MCF 10A (cell line): ENCODE data around the gene PARD3B. TPM values are rescaled to one million over a fixed set of nuclear protein-coding genes. Genes with fewer than 3 reads are reported as not detected.
"Not testable (repeated sequence)": the region's sequence is repeated elsewhere in the genome, so short reads cannot be mapped to it uniquely, and the experiment has no call there.

ENCODE experiments used
- BruUV-seq: library from RNA; stranded (reverse); fragments of 400-500 nt; replicated peaks from 2 replicates; lab custom pipeline; 2021; lab: Mats Ljungman, UMichigan
- CTCF ChIA-PET: fragments of 300-600 bp; sonication (Branson Sonifier 250); formaldehyde crosslinking; extraction: SDS; loops from one replicate; lab custom pipeline; 2021; ENCODE audit warnings: antibody characterized with exemption, inconsistent platforms; lab: Yijun Ruan, JAX
- POLR2A ChIA-PET: fragments of 300-600, 350-650 bp; sonication (Branson Sonifier 250); formaldehyde crosslinking; extraction: SDS; loops from one replicate; lab custom pipeline; 2020; ENCODE audit warnings: antibody characterized with exemption, inconsistent platforms; lab: Yijun Ruan, JAX
- DNase-seq: peaks from one replicate; pipeline ENCODE4 v3.0.0-alpha.2; 2018; ENCODE audit not compliant: unreplicated experiment
- H3K27ac Mint-ChIP-seq: one replicate; pipeline ENCODE4 v1.8.0; 2022; ENCODE audit warnings: mild to moderate bottlenecking, low read depth, mixed read lengths; ENCODE audit not compliant: unreplicated experiment
- H3K27me3 Mint-ChIP-seq: one replicate; pipeline ENCODE4 v1.8.0; 2022; ENCODE audit warnings: mixed read lengths; ENCODE audit not compliant: insufficient read depth, unreplicated experiment
- H3K36me3 Mint-ChIP-seq: one replicate; pipeline ENCODE4 v1.8.0; 2022; ENCODE audit warnings: mild to moderate bottlenecking, moderate library complexity, mixed read lengths; ENCODE audit not compliant: insufficient read depth, unreplicated experiment
- H3K4me1 Mint-ChIP-seq: one replicate; pipeline ENCODE4 v1.8.0; 2022; ENCODE audit warnings: mixed read lengths; ENCODE audit not compliant: insufficient read depth, unreplicated experiment
- H3K4me3 Mint-ChIP-seq: one replicate; pipeline ENCODE4 v1.8.0; 2022; ENCODE audit warnings: mild to moderate bottlenecking, moderate library complexity, mixed read lengths; ENCODE audit not compliant: unreplicated experiment
- H3K9me3 Mint-ChIP-seq: one replicate; pipeline ENCODE4 v1.8.0; 2022; ENCODE audit warnings: mixed read lengths; ENCODE audit not compliant: unreplicated experiment
- intact Hi-C: fragments of 100-400 bp; cut with micrococcal nuclease; formaldehyde crosslinking; loops from 2 replicates; pipeline ENCODE4 v1.14.1; 2022
- total RNA-seq: library from RNA; stranded (reverse); gene quantifications from 2 replicates; pipeline ENCODE4 v1.2.3, GENCODE V29; 2022
- TF ChIP-seq, protein P1 (sequence below): fragments of 200-600 bp; IDR thresholded peaks from one replicate; pipeline ENCODE4 v1.8.0; 2022; ENCODE audit warnings: antibody characterized with exemption, mild to moderate bottlenecking; ENCODE audit not compliant: unreplicated experiment

Gene PARD3B
- total RNA-seq, 1 experiment from 2014 or later: 11.6 TPM

DNA sequence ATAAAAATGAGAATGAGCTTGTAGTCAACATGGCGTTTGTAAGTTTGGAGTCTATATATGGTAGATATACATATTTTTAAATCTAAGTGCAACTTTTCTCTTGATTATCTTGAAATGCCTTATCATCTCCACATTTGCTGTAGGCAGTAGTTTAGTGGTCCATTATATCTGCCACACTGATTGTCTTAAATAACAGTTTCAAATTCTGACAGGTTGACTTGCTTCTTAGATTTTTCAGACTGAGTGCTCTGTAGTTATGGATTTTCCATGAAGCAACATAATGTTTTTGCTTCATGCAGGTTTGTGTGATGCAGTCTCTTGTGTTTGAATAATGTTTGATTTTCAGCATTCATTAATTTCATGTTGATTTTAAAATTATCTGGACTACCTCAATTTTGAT, 12.3 kb downstream of the PARD3B start:
- H3K27me3 Mint-ChIP-seq: no peaks in the 10 kb centered on the region
- no peak overlapping the region for H3K27ac Mint-ChIP-seq
- POLR2A ChIA-PET: no interaction called here
- no peaks in the 10 kb centered on the region for H3K4me1 Mint-ChIP-seq
- H3K4me3 Mint-ChIP-seq: no peak overlapping the region
- CTCF ChIA-PET: no interaction called here
- BruUV-seq: no TSS peak
- peaks cover 5% of the 10 kb centered on the region for H3K36me3 Mint-ChIP-seq
- TF ChIP-seq, protein P1, sequence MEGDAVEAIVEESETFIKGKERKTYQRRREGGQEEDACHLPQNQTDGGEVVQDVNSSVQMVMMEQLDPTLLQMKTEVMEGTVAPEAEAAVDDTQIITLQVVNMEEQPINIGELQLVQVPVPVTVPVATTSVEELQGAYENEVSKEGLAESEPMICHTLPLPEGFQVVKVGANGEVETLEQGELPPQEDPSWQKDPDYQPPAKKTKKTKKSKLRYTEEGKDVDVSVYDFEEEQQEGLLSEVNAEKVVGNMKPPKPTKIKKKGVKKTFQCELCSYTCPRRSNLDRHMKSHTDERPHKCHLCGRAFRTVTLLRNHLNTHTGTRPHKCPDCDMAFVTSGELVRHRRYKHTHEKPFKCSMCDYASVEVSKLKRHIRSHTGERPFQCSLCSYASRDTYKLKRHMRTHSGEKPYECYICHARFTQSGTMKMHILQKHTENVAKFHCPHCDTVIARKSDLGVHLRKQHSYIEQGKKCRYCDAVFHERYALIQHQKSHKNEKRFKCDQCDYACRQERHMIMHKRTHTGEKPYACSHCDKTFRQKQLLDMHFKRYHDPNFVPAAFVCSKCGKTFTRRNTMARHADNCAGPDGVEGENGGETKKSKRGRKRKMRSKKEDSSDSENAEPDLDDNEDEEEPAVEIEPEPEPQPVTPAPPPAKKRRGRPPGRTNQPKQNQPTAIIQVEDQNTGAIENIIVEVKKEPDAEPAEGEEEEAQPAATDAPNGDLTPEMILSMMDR: no peak
- H3K9me3 Mint-ChIP-seq: no peaks in the 10 kb centered on the region
- DNase-seq: no peak
- intact Hi-C loops: no loop called here

DNA sequence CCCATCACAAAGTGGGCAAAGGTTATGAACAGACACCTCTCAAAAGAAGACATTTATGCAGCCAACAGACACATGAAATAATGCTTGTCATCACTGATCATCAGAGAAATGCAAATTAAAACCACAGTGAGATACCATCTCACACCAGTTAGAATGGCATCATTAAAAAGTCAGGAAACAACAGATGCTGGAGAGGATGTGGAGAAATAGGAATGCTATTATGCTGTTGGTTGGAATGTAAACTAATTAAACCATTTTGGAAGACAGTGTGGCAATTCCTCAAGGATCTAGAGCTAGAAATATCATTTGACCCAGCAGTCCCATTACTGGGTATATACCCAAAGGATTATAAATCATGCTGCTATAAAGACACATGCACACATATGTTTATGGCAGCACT, 14.1 kb downstream of the PARD3B start:
- H3K27me3 Mint-ChIP-seq, BruUV-seq, H3K9me3 Mint-ChIP-seq, H3K4me1 Mint-ChIP-seq, H3K4me3 Mint-ChIP-seq, H3K27ac Mint-ChIP-seq, intact Hi-C loops, CTCF ChIA-PET, H3K36me3 Mint-ChIP-seq, DNase-seq: not testable (repeated sequence)
- POLR2A ChIA-PET: interaction anchor here (1.2 kb wide), 1 partner anchor 14 kb away, joined by 3 read pairs; the partner anchor contains the start of gene PARD3B

DNA sequence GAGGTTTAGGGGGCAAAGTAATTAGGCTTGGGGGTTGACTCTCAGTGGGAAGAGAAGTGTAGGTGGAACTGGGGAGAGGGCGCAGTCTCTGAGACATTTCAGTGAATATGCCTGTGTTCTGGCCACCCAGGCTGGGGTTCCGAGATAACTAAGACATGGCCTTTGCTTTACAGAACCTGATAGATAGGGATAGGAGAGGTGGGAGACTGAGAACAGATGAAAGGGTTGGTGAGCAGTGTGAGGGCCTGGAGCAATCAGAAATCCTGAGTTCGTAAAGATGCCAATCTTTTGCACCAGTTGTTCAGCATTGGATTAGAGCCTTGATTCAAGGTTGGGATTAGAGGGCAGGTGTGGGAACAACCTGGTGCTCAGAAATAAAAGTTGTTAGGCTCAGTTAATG, 15.6 kb downstream of the PARD3B start:
- Mint-ChIP-seq H3K4me1 (no peaks in the 10 kb centered on the region), H3K27me3 (no peaks in the 10 kb centered on the region), H3K27ac (no peak overlapping the region), H3K9me3 (no peaks in the 10 kb centered on the region), H3K4me3 (no peak overlapping the region), H3K36me3 (peaks cover 5% of the 10 kb centered on the region)
- POLR2A ChIA-PET: no interaction called here
- CTCF ChIA-PET: no interaction called here
- no peak for DNase-seq
- intact Hi-C loops: no loop called here
- BruUV-seq: no TSS peak
- TF ChIP-seq, protein P1: no peak

DNA sequence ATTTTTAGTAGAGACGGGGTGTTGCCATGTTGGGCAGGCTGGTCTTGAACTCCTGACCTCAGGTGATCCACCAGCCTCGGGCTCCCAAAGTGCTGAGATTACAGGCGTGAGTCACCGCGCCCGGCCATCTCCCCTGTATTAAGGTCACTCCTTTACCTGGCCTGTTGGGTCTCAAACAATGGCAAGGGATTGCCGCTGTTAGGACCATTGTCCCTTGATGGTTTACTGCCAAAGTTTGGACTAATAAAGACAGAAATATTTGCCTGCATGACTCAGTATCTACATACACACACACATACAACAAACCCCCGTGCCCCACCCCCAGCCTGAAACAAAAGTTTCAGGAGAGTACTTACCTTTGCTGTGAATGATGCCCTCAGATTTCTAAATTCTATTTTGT, 16.5 kb downstream of the PARD3B start:
- no peak overlapping the region for H3K27ac Mint-ChIP-seq
- CTCF ChIA-PET: no interaction called here

More for the DNA sequence above, 16.5 kb downstream of the PARD3B start:
- H3K36me3 Mint-ChIP-seq: peaks cover 5% of the 10 kb centered on the region
- intact Hi-C loops: no loop called here
- peaks cover 7% of the 10 kb centered on the region for H3K4me1 Mint-ChIP-seq
- POLR2A ChIA-PET: interaction anchor here (1.4 kb wide), 1 partner anchor 11 kb away, joined by 4 read pairs; no protein-coding TSS in a partner anchor
- no peaks in the 10 kb centered on the region for H3K27me3 Mint-ChIP-seq
- BruUV-seq: no TSS peak
- H3K9me3 Mint-ChIP-seq: no peaks in the 10 kb centered on the region
- peak; percentile 15 for DNase-seq
- TF ChIP-seq, protein P1: no peak
- H3K4me3 Mint-ChIP-seq: no peak overlapping the region
